CD4-positive, alpha-beta T cell treated with Interleukin-15 for 1 hour (primary cell): ENCODE results near the gene KIAA0513.
"Not testable (repeated sequence)": the region's sequence is repeated elsewhere in the genome, so short reads cannot be mapped to it uniquely, and the experiment has no call there.

Experiments
- DNase-seq: peaks from one replicate; pipeline ENCODE4 v3.0.0-alpha.2; 2020

Gene KIAA0513

DNA sequence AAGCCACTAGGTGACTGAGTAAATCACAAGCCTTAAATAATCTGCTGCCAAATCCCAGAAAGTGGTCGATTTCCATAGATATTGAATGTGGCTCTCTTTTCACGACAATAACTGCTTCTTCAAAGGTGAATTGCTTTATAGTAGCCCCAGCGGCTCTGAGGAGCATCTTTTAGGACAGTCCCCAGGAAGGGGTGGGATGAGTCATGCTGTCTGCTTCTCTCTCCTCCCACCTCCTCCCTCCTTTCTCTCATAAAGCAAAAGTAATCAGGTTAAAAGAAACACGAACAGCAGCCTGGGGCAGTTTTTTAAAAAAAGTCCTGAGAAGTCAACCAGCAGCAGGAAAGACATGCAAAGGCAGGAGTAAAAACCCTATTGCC, 1.8 kb downstream of the KIAA0513 start:
- DNase-seq, result peak; percentile 63

- DNase-seq, result no peak
Measured at GRCh38 chr16:85029981-85030401, 2.4 kb downstream of the KIAA0513 start.

GRCh38 chr16:85031451-85031850, 3.9 kb downstream of the KIAA0513 start:
- no peak for DNase-seq

GRCh38 chr16:85032187-85032586, 4.6 kb downstream of the KIAA0513 start:
- not testable (repeated sequence) for DNase-seq

DNA sequence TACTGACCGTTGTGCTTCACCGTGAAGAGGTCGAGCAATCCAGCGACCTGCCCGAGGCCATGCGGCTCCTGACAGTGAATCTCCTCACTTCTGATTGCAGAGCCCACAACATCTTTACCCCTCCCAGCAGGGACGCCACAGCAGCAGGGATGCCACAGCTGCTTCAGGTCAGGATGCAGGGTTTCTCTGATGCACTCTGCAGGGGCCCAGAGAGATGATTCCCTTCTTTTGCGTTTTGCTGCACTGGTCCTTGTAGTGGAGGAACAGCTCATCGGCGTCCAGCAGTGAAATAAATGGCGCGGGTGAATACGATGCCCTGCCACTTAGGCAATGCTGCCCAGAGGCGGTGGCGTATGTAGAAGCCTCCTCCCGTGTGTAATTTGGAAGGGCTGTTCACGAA, 5.6 kb downstream of the KIAA0513 start:
- no peak for DNase-seq

- no peak for DNase-seq
Measured at GRCh38 chr16:85034591-85035433, 7.2 kb downstream of the KIAA0513 start.

DNA sequence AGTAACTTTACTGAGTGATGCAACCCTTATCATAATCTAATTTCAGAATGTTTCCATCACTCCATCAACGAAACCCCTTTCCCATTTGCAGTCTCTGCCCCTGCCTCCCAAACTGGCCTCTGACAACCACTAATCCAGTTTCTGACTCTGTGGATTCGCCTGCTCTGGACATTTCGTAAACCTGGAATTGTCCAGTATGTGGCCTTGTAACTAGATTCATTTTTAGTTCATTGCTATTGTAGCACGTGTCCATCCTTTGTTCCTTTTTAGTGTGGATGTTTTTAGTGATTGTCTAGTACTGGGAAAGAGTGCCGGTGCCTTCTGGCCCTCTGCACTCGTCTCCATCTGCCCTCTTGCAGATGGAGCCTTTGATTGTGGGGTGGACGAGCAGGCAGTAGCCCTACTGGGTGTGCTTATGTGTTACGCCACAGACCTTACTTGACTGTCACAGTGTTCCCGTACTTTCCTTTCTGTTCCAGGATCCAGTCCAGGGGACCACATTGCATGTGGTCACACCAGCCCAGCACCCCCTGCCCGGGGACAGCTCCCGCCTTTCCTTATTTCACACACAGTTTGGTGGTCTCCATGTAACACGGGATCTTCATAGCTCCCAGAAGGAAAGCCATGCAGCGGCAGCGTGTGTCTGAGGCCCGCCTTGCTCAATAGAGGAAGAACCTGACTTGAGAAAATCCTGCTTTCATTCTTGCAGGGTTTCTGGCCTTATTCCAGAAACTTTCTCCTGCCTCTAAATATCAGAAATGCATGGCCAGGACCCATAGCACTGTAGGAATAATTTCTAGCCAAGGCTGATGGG, 8.8 kb downstream of the KIAA0513 start:
- DNase-seq, result no peak

- no peak for DNase-seq
Measured at GRCh38 chr16:85037050-85037410, 9.4 kb downstream of the KIAA0513 start.

DNA sequence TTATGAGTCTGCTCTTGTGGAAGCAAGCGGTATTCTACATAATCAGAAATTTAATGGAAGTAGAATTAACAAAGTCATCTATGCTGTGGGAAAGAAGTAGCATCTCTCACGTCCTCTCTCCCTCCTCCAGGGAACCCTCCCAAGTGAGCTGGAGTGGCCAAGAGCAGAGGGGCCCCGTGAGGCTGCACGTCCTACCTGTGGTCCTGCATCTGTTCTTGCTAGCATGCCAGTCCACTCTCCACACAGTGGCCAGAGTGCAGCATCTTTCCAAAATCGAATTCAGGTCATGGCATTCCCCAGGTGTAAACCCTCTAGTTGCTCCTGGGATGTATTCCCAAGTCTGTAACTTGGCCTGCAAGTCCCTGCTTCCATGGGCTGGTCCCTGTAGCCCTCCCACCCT, 10.1 kb downstream of the KIAA0513 start:
- no peak for DNase-seq

DNA sequence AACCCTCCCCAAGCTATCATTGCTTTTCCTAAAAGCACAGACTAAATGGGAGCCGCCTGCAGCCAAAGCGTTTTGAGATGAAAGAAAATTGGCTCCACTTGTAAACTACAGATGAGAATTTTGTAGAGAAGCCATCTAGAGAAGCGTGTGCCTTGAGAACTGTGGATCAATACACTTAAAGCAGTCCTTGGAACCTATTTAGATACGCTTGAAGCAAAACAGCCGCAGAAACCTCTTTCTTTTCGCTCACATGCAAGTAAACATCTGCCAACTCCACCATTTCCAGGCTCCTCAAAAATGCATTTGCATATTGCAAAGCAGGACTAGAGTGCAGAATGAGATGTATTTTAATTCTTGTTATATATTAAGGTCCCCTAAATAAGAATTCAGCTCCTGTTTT, 13.1 kb downstream of the KIAA0513 start:
- DNase-seq, result no peak

GRCh38 chr16:85041219-85042166, 13.9 kb downstream of the KIAA0513 start:
- DNase-seq, result no peak

DNA sequence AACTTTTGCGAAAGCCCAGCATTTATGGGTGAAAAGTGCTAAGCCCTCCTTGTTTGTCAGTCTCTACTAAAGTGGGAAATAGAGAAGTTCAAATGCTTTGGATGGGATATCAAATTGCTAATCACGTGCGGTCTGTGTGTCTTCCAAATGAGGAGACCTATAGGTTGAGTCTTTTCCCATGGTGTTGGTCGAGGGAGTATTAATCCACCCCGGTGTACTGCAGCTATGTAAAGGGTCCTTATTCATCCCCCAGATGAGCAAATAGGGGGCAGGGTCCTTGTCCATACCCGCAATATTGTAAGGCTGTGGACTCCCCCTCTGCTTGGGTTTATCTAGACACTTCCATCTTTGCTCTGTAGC, 14.6 kb downstream of the KIAA0513 start:
- DNase-seq, result no peak

- DNase-seq, result no peak
Measured at GRCh38 chr16:85042606-85043005, 15.0 kb downstream of the KIAA0513 start.

- no peak for DNase-seq
Measured at GRCh38 chr16:85045077-85045476, 17.5 kb downstream of the KIAA0513 start.

- no peak for DNase-seq
Measured at GRCh38 chr16:85045641-85046471, 18.3 kb downstream of the KIAA0513 start.

DNA sequence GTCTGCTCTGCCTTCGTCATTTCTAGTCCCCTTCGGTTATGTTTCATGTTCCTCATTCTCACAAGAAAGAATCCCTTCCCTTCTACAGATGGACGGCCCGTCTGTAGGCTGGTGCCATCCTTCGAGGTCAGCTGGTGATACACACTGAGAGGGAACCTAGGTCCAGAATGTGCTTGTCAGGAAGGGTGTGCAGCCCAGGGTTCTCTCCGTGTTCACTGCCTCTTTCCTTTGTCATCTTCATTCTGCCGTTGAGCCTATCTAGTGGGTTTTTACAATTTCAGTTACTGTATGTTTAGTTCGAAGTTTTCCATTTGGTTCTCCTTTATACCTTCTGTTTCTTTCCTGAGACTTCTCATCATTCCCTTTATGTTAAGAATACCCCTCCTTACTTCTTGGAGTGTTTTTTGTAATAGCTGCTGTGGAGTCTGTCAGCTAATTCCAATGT, 18.9 kb downstream of the KIAA0513 start:
- DNase-seq, result peak; percentile 34

DNA sequence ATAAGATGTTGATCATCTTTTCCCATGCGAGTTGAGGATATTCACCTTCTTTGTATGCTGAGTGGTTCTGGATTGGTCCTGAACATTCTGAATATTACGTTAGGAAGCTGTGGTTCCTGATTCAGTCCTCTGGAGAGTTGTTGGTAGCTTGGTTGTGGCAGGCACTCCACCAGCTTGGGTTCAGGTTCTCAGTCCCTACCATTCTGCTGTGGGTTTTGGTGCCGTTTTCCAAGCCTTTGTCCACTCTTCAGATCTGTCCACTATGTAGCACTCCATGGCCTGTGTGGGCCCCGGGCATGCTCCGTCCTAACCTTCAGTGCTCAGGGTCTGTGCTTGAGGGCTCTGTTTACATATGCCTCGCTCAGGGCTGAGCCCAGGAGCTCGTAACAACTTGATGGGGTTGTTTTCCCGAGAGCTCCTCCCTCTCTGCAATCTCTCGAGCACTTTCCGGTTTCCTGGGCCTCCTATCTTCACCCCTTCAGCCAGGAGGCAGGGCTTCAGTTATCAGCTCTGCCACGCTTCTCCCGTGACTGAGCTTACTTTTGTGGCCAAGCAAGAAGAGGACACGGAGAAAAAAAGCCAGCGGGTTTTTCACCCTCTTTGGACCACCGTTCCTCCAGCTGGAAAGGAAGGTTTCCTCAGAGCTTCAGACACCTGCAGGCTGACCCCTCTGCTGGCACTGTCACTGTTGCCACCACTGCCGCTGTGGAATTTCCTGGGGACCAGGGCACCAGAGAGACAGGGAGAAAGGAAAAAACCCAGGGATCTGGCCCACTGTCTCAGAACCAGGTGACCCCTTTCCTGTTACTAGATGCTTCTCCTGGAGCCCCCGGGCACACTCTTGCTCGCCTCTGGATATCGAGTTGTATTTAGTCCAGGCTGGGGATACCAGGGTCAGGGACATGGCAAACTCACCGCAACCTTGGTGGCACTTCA, 19.6 kb downstream of the KIAA0513 start:
- DNase-seq, result no peak

GRCh38 chr16:85047867-85048455, 20.4 kb downstream of the KIAA0513 start:
- no peak for DNase-seq

GRCh38 chr16:85048921-85049562, 21.4 kb downstream of the KIAA0513 start:
- DNase-seq, result no peak

DNA sequence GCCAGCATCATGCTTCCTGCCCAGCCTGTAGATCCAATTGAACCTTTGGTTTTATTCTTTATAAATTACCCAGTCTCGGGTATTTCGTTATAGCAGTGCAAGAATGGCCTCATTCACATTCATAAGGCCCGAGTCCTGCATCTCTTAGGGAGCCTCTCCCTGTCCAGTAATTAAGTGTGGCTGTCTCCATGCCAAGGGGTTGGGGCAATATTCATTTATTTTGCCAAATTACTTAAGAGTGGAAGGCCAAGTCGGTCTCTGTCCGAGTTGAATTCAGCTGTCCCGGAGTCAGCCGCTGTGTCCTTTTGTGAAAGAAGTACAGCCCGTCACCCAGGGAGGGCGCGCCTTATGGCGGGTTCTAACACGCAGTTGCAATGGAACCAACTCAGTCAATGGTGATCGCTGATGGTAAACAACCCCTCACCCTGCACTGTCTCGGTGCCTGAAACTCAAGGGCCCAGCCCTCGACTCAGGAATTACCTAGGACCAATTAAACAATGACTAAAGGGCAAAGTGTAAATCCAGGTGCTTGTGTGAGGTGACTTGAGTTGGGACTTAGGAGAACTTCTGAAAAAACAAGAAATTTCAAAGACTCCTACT, 22.2 kb downstream of the KIAA0513 start:
- no peak for DNase-seq
